ENCODE data around the gene SLC5A12.

DNA sequence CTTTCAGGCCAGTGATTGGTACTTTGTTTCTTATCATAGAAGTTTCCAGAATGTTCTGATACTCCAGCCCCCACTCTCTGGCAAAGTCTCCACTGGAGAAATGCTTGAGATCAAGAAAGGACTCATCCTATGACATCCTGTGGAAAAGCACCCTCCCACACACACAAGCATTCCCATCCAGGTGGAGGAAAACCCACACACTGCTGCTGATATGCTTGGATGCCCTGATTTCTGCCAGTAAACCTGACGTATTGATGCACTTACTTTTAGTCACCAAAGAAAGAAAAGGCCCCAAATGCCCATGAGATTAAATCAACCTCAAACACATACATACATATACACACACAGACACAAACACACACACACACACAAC, 9.2 kb upstream of the SLC5A12 start:
- TF ChIP-seq, protein P1, sequence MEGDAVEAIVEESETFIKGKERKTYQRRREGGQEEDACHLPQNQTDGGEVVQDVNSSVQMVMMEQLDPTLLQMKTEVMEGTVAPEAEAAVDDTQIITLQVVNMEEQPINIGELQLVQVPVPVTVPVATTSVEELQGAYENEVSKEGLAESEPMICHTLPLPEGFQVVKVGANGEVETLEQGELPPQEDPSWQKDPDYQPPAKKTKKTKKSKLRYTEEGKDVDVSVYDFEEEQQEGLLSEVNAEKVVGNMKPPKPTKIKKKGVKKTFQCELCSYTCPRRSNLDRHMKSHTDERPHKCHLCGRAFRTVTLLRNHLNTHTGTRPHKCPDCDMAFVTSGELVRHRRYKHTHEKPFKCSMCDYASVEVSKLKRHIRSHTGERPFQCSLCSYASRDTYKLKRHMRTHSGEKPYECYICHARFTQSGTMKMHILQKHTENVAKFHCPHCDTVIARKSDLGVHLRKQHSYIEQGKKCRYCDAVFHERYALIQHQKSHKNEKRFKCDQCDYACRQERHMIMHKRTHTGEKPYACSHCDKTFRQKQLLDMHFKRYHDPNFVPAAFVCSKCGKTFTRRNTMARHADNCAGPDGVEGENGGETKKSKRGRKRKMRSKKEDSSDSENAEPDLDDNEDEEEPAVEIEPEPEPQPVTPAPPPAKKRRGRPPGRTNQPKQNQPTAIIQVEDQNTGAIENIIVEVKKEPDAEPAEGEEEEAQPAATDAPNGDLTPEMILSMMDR (IDR thresholded peaks at IDR 0.05): no peak
- no peak for TF ChIP-seq POLR2A (IDR thresholded peaks at IDR 0.05)

Measured in esophagus squamous epithelium (tissue), 4 donors.